ENCODE data around the gene SPPL3.
A peak's percentile ranks its signal among the peaks of the same experiment; 100 is the strongest.
"Not testable (repeated sequence)": the region's sequence is repeated elsewhere in the genome, so short reads cannot be mapped to it uniquely, and the experiment has no call there.

The SPPL3 gene

DNA sequence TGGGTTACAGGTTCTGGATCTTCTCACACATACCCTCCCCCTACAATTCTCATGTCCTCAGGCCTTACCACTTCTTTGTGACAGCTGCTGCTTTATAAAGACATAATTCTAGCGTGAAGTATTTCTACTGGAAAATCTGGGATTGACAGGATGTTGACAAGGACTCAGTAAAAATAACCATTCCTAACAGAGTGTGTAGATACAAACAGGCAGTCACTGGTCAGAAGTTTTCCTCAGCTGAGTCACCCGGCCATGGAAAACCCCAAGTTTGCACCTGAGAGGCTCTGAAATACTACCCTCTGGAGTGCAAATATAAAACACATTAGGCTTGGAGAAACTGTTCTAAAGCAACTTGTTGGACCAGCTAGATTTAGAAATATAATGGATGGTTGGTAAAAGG lies 54.4 kb downstream of the SPPL3 start:
- H3K27ac Mint-ChIP-seq, result peak overlapping the region; percentile 7
- peaks cover 39% of the 10 kb centered on the region for H3K4me1 Mint-ChIP-seq (ENCODE audit: low read depth)
- no peaks in the 10 kb centered on the region for H3K36me3 Mint-ChIP-seq (ENCODE audit: low read depth)
- H3K4me3 Mint-ChIP-seq, result no peak overlapping the region
- H3K9me3 Mint-ChIP-seq, result no peaks in the 10 kb centered on the region
- H3K27me3 Mint-ChIP-seq (ENCODE audit: low read depth), result no peaks in the 10 kb centered on the region

DNA sequence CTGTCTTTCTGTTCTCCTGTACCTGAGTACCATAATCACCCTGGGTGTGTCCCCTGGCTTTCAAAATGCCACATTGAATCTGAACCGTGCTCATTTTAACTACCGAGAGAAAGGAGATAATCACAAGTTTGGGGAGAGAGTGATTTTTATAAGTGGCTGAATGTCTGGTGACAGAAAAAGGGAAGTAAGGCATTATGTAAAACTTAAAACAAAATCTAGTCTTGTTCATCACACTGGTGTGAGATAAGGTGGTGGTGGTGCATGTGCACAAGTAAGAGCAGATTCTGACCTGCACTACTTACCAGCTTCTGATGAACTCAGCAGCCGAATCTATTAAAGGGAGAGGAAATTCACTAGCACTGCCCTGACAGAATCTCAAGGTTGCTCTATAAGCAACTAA lies 56.3 kb downstream of the SPPL3 start:
- H3K4me3 Mint-ChIP-seq, result no peak overlapping the region
- H3K27ac Mint-ChIP-seq, result no peak overlapping the region
- H3K9me3 Mint-ChIP-seq, result no peaks in the 10 kb centered on the region
- H3K36me3 Mint-ChIP-seq (ENCODE audit: low read depth), result no peaks in the 10 kb centered on the region
- no peaks in the 10 kb centered on the region for H3K27me3 Mint-ChIP-seq (ENCODE audit: low read depth)
- peaks cover 28% of the 10 kb centered on the region for H3K4me1 Mint-ChIP-seq (ENCODE audit: low read depth)

DNA sequence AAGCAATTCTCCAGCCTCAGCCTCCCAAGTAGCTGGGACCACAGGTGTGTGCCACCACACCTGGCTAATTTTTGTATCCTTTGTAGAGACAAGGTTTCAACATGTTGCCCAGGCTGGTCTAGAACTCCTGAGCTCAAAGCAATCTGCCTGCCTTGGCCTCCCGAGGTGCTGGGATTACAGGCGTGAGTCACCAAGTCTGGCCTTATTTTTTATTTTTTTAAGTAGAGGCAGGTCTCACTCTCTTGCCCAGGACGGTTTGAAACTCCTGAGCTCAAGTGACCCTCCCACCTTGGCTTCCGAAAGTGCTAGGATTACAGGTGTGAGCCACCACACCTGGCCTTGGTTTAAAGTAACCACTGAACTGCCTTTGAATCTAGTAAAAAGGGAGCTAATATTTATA lies 56.8 kb downstream of the SPPL3 start:
- H3K27me3 Mint-ChIP-seq (ENCODE audit: low read depth), result no peaks in the 10 kb centered on the region
- no peak overlapping the region for H3K27ac Mint-ChIP-seq
- no peaks in the 10 kb centered on the region for H3K36me3 Mint-ChIP-seq (ENCODE audit: low read depth)
- H3K4me1 Mint-ChIP-seq (ENCODE audit: low read depth), result peaks cover 28% of the 10 kb centered on the region
- no peak overlapping the region for H3K4me3 Mint-ChIP-seq
- H3K9me3 Mint-ChIP-seq, result no peaks in the 10 kb centered on the region

DNA sequence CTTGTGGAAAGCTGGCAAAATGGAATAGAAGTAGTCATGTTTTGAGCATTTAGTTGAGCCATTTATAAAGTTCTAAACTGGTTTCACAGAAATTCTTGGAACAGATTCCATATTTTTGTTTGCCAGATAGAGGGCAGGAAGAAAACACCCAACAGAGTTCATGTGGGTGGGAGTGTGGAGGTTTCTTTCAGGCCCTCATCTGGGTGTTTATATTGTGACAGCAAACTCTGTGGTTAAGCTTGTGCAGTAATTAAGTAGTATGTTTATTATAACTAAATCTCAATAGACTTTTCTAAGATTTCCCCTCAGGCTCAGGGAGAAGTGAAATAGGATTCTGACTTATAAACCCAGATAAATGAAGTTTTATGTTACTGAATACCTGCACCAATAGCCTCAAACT lies 57.4 kb downstream of the SPPL3 start:
- Mint-ChIP-seq H3K27ac (no peak overlapping the region), H3K27me3 (ENCODE audit: low read depth) (no peaks in the 10 kb centered on the region), H3K9me3 (no peaks in the 10 kb centered on the region), H3K36me3 (ENCODE audit: low read depth) (no peaks in the 10 kb centered on the region), H3K4me1 (ENCODE audit: low read depth) (peaks cover 30% of the 10 kb centered on the region), H3K4me3 (no peak overlapping the region)

DNA sequence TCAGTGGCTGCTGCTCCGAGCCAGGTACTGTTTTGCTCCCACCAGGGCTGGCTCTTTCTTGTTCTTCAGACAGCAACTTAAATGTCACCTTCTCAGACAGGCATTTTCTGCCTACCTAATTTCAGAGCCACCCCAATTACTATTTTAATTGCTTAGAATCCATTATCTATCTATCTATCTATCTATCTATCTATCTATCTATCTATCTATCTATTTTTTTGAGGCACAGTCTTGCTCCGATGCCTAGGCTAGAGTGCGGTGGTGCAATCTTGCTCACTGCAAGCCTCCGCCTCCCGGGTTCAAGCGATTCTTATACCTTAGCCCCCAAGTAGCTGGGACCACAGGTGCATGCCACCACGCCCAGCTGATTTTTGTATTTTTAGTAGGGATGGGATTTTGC lies 58.5 kb downstream of the SPPL3 start:
- Mint-ChIP-seq H3K4me1 (ENCODE audit: low read depth) (peaks cover 21% of the 10 kb centered on the region), H3K27ac (no peak overlapping the region), H3K4me3 (no peak overlapping the region), H3K27me3 (ENCODE audit: low read depth) (no peaks in the 10 kb centered on the region), H3K9me3 (no peaks in the 10 kb centered on the region), H3K36me3 (ENCODE audit: low read depth) (no peaks in the 10 kb centered on the region)

DNA sequence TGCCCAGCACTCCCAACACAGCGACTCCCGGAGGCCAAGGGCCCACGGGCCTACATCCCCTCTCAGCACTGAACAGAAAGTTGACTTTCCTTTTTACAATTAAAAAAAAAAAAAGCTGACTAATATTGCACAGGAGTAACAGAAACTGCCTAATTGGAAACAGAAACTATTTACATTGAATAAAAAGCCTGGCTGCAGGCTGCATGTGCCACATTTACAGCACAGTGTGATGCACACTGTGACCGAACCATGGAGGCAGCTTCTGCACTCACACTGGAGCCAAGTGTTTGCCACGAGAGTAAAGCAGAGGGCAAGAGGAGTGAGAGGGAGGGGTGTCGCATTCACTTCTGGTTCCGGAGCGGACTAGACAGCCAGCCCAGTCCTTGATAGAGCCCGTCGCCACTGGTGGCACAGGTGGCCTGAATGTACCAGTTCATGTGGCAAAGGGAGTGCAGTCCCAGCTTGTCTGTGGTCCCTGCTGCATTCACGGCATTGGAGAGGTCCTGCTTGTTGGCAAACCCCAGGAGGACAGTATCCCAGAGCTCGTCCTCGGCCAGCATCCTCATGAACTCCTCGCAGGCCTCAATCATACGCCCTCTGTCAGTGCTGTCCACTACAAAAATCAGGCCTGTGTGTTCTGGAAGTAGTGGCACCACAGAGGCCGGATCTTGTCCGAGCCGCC lies 59.2 kb downstream of the SPPL3 start:
- Mint-ChIP-seq H3K27ac (no peak overlapping the region), H3K4me3 (no peak overlapping the region), H3K36me3 (ENCODE audit: low read depth) (peaks cover 2% of the 10 kb centered on the region), H3K4me1 (ENCODE audit: low read depth) (peaks cover 15% of the 10 kb centered on the region), H3K9me3 (no peaks in the 10 kb centered on the region), H3K27me3 (ENCODE audit: low read depth) (no peaks in the 10 kb centered on the region)

DNA sequence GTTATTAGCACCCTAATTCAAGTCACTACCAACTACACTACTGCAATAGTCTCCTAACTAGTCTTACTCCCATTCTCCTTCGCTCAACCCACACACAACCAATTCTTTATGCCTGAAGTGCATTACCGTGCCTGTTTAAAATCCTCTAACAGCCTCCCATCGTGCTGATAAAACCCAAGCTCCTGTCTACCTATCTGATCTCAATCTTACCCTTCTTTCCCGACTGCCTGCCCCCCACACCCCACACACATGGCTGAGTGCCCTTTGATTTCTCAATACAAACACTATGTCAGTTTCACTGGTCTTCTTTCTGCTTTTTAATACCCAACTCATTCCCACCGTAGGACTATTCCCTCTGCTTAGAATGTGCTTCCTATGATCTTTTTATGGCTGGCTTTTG lies 59.9 kb downstream of the SPPL3 start:
- H3K4me1 Mint-ChIP-seq (ENCODE audit: low read depth), result peaks cover 11% of the 10 kb centered on the region
- H3K27me3 Mint-ChIP-seq (ENCODE audit: low read depth), result no peaks in the 10 kb centered on the region
- no peak overlapping the region for H3K27ac Mint-ChIP-seq
- H3K9me3 Mint-ChIP-seq, result no peaks in the 10 kb centered on the region
- peaks cover 2% of the 10 kb centered on the region for H3K36me3 Mint-ChIP-seq (ENCODE audit: low read depth)
- H3K4me3 Mint-ChIP-seq, result no peak overlapping the region

DNA sequence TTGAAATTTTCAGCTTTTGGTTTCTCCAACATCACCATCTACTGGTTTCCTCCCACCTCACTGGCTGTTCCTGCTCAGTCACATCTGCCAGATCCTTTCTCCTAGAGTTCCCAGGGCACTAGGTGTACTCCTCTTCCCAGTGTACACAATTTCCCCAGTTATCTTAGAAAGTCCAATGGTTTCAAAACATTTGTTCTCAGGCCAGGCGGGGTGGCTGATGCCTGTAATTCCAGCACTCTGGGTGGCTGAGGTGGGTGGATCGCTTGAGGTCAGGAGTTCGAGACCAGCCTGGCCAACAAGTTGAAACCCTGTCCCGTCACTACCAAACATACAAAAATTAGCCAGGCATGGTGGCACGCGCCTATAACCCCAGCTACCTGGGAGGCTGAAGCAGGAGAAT lies 60.7 kb downstream of the SPPL3 start:
- Mint-ChIP-seq H3K4me3 (no peak overlapping the region), H3K27me3 (ENCODE audit: low read depth) (no peaks in the 10 kb centered on the region), H3K4me1 (ENCODE audit: low read depth) (peaks cover 11% of the 10 kb centered on the region), H3K9me3 (no peaks in the 10 kb centered on the region), H3K27ac (no peak overlapping the region), H3K36me3 (ENCODE audit: low read depth) (peaks cover 2% of the 10 kb centered on the region)

DNA sequence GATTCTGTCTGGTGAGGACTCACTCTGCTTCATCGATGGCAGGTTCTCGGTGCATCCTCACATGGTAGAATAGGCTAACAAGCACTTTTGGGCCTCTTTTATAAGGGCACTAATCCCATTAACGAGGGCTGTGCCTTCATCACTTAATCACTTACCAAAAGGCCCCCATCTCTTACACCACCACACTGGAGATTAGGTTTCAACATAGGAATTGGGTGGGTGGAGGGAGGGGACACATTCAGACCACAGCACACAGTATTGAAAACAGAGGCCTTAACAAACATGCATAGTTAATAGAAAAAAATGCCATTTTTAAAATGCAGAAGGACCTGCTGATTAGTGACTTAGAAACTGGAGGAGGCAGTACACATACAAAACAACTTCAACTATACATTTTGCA lies 61.6 kb downstream of the SPPL3 start:
- peaks cover 7% of the 10 kb centered on the region for H3K4me1 Mint-ChIP-seq (ENCODE audit: low read depth)
- H3K9me3 Mint-ChIP-seq, result no peaks in the 10 kb centered on the region
- no peak overlapping the region for H3K27ac Mint-ChIP-seq
- no peak overlapping the region for H3K4me3 Mint-ChIP-seq
- peaks cover 2% of the 10 kb centered on the region for H3K36me3 Mint-ChIP-seq (ENCODE audit: low read depth)
- no peaks in the 10 kb centered on the region for H3K27me3 Mint-ChIP-seq (ENCODE audit: low read depth)

DNA sequence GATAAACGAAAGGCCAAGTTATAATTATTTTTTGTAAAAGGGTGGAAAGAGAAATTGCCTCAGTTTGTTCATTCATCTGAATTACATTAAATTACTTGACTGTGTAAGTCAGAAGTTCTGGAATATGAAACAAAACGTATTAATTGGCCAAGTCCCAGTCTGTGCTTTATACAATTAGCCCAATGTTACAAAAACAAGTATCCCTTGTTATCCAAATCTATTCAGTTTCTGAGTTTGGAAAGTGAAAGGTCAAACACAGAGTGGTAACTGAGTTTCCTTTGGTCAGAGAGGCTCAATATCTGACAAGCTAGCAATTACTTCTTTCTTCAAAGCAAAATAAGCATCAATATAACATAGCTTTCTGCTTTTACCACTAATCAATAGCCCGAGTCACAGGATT lies 62.6 kb downstream of the SPPL3 start:
- Mint-ChIP-seq H3K36me3 (ENCODE audit: low read depth) (peaks cover 2% of the 10 kb centered on the region), H3K4me1 (ENCODE audit: low read depth) (peaks cover 5% of the 10 kb centered on the region), H3K4me3 (no peak overlapping the region), H3K27me3 (ENCODE audit: low read depth) (no peaks in the 10 kb centered on the region), H3K27ac (no peak overlapping the region), H3K9me3 (no peaks in the 10 kb centered on the region)

DNA sequence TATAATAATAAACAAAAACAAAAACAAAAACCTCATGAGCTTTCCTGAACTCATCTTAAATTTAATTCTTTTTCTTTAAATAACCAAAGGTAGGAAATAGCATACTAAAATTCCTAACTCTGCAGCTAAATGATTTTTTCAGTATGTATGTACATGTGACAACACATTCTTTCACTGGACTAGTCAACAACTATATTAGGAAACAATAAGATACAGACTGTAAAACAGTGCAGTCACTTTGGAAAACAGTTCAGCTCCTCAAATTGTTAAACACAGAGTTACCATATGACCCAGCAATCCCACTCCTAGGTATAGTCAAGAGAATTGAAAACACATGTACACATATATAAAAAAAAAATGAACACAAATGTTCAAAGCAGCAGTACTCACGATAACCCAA lies 64.7 kb downstream of the SPPL3 start:
- H3K4me3 Mint-ChIP-seq, result no peak overlapping the region
- H3K36me3 Mint-ChIP-seq (ENCODE audit: low read depth), result peaks cover 2% of the 10 kb centered on the region
- peaks cover 24% of the 10 kb centered on the region for H3K4me1 Mint-ChIP-seq (ENCODE audit: low read depth)
- no peaks in the 10 kb centered on the region for H3K27me3 Mint-ChIP-seq (ENCODE audit: low read depth)
- no peak overlapping the region for H3K27ac Mint-ChIP-seq
- no peaks in the 10 kb centered on the region for H3K9me3 Mint-ChIP-seq

DNA sequence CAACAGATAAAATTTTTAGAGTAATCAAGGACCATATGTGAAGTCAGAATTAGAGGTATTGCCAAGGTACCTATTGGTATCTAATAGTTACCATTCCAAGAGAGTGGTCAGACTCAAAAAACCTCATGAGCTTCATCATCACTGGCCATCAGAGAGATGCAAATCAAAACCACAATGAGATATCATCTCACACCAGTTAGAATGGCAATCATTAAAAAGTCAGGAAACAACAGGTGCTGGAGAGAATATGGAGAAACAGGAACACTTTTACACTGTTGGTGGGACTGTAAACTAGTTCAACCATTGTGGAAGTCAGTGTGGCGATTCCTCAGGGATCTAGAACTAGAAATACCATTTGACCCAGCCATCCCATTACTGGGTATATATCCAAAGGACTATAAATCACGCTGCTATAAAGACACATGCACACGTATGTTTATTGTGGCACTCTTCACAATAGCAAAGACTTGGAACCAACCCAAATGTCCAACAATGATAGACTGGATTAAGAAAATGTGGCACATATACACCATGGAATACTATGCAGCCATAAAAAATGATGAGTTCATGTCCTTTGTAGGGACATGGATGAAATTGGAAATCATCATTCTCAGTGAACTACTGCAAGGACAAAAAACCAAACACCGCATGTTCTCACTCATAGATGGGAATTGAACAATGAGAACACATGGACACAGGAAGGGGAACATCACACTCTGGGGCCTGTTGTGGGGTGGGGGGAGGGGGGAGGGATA lies 65.4 kb downstream of the SPPL3 start:
- not testable (repeated sequence) for H3K4me3 Mint-ChIP-seq; H3K27ac Mint-ChIP-seq; H3K9me3 Mint-ChIP-seq; H3K27me3 Mint-ChIP-seq (ENCODE audit: low read depth); H3K36me3 Mint-ChIP-seq (ENCODE audit: low read depth)
- peaks cover 27% of the 10 kb centered on the region for H3K4me1 Mint-ChIP-seq (ENCODE audit: low read depth)

DNA sequence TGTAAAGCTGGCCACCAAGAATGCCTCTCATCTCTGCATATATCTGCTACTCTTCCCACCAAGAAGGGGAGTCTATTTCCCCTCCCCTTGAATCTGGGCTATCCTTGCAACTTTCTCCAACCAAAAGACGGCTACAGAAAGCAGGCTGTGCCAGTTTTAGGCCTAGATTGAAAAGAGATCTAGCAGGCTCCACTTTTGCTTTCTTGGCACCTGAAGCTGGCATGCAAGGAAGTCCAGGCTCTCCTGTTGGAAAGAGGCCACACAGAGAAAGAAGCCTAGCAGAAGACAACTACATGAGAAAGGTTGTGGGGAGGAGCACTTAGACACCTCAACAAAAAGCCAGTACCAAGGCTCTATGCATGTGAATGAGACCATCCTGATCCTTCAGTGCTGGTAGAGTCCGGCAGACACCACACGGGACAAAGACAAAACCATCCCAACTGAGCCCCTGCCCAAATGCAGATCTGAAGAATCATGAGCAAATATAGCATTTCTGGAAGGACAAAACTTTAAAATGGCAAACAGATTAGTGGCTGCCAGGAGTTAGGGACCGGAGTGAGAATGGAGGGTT lies 68.0 kb downstream of the SPPL3 start:
- Mint-ChIP-seq H3K27ac (peak overlapping the region; percentile 14), H3K9me3 (no peaks in the 10 kb centered on the region), H3K4me1 (ENCODE audit: low read depth) (peaks cover 23% of the 10 kb centered on the region), H3K4me3 (no peak overlapping the region), H3K27me3 (ENCODE audit: low read depth) (no peaks in the 10 kb centered on the region), H3K36me3 (ENCODE audit: low read depth) (peaks cover 2% of the 10 kb centered on the region)

DNA sequence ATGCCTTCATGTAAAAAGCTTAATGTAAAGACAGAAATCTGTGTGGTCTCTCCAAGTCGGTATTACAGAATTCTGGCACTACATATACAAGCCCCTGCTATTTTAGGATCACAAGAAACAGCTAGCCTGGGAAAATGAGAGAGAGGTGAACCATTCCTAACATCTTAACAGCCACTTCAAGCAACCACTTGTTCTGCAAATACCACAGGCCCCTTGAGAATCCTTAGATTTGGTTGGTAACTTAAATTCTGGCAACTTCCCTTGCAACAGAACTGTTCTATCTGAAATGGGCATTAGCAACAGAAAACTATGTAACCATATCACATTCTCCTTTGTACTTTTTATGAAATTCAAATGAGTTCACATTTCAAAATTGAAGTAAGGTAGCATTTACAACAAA lies 68.5 kb downstream of the SPPL3 start:
- peaks cover 2% of the 10 kb centered on the region for H3K36me3 Mint-ChIP-seq (ENCODE audit: low read depth)
- peaks cover 25% of the 10 kb centered on the region for H3K4me1 Mint-ChIP-seq (ENCODE audit: low read depth)
- H3K27ac Mint-ChIP-seq, result peak overlapping the region; percentile 9
- H3K9me3 Mint-ChIP-seq, result no peaks in the 10 kb centered on the region
- no peak overlapping the region for H3K4me3 Mint-ChIP-seq
- no peaks in the 10 kb centered on the region for H3K27me3 Mint-ChIP-seq (ENCODE audit: low read depth)

DNA sequence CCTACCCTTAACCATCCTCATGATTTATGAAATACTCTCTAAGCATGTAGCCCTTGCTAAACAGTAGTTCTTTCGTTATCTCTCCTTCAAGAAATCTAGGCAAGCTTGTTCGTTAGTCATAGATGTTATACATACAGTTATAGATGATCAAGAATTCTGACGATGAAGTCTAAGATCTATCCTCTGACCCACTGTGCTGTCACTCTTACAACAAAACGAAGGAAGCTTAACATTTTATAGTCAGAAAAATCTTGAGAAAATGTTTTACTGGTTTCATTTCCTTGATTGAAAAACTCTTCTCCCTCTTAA lies 68.9 kb downstream of the SPPL3 start:
- Mint-ChIP-seq H3K27ac (peak overlapping the region; percentile 9), H3K4me1 (ENCODE audit: low read depth) (peaks cover 26% of the 10 kb centered on the region), H3K27me3 (ENCODE audit: low read depth) (no peaks in the 10 kb centered on the region), H3K4me3 (no peak overlapping the region), H3K36me3 (ENCODE audit: low read depth) (peaks cover 1% of the 10 kb centered on the region), H3K9me3 (no peaks in the 10 kb centered on the region)

All from T-helper 1 cell treated with Interleukin-12 subunit alpha and Interleukin-12 subunit beta and Interleukin-4 antibody, amounts not matched to agents 30 μg/mL and 1 μg/mL, for 36 hours (primary cell).